GM12873 (cell line): ENCODE measurements around the gene PTPRM.

Experiments
- TF ChIP-seq, protein P1 (sequence below): IDR thresholded peaks from 2 replicates; pipeline ENCODE4 v1.5.1; 2012; ENCODE audit warnings: low read depth, mild to moderate bottlenecking, moderate library complexity, low read length, control low read depth; ENCODE audit not compliant: insufficient read depth; ENCODE audit errors: missing control alignments

PTPRM gene

DNA sequence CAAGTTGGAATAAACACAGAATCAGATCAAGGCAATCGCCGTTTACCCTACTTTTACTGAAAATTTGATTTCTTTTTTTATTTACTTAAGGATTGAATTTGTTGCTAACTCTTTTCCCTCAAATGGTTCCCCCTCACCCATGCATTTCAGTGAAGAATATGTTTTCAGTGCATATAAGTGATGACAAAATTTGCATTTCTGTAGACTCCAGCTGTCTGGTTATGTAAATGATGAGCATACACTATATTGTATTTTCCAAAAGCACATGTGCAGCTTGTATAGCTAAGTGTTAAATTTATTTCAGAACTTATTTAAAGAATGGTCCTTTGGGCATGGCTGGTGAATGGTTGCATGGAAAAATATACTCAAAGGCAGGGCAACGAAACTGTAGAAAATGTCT, 437.7 kb downstream of the PTPRM start:
- TF ChIP-seq, protein P1, sequence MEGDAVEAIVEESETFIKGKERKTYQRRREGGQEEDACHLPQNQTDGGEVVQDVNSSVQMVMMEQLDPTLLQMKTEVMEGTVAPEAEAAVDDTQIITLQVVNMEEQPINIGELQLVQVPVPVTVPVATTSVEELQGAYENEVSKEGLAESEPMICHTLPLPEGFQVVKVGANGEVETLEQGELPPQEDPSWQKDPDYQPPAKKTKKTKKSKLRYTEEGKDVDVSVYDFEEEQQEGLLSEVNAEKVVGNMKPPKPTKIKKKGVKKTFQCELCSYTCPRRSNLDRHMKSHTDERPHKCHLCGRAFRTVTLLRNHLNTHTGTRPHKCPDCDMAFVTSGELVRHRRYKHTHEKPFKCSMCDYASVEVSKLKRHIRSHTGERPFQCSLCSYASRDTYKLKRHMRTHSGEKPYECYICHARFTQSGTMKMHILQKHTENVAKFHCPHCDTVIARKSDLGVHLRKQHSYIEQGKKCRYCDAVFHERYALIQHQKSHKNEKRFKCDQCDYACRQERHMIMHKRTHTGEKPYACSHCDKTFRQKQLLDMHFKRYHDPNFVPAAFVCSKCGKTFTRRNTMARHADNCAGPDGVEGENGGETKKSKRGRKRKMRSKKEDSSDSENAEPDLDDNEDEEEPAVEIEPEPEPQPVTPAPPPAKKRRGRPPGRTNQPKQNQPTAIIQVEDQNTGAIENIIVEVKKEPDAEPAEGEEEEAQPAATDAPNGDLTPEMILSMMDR: no peak

DNA sequence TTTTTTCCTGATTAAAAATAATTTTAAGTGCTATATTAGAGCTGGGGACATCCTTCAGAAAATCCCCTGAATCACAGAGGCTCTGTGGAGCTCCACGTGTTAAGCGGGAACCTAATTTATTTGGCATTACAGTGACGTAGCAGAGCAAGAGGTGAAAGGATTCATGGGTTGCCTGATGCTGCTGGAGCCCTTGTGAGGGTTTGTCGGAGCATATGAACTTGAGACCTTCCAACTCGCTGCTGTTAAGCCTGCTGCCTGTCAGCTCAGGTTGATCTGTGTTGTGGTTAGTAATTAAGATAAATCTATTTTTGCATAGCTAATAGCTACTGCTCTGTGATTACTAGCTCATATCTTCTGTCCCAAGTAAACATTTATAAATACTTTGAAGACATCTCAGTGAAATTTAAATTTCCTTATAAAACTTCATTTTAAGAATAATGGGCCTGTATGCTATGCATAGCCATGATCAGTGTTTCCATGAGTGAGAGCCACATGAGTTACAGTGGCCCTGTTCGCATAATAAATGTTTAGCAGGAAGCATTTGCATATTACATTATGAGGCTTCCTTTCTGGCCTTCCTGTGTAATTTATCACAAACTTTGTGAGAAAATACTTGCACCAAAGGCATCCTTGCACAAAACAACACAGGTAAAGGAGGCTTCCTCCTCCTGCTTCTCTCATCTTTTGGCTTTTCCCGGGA, 438.9 kb downstream of the PTPRM start:
- TF ChIP-seq, protein P1: no peak

DNA sequence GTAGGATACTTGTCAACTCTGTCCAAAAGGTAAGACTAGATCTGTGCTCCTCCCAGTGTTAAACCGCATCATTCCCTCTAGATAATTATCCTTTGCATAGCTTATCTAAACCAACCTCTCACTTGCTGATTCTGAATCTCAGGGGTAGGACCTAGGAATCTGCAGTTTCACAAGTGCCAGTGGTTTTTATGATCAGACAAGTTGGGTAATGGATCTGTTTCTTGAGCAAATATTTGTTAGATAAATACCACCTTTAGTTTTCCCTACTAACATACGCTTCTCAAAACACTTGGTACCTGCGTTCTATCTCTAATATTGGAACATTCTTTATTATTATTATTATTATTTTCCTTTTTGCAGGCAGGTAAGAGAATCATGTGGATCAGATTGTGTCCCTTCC, 439.9 kb downstream of the PTPRM start:
- TF ChIP-seq, protein P1: no peak

DNA sequence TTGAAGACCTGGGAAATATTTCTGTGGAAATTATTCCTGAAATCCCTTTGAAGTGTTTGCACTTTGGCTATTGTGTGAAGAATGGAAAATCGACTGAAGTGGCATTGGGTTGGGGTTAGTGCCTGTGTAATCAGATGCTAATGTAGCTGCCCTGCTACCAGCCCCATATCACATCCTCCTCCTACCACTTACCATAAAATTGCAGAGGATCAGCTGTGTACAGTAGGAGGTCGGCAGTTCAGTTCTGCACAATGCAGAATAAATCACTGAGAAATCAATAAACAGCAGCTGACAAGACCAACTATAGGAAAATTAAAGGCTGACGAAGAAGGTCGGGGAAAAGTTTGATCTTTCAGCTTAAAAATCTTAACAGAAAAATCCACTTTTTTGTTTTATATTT, 440.9 kb downstream of the PTPRM start:
- TF ChIP-seq, protein P1: no peak

DNA sequence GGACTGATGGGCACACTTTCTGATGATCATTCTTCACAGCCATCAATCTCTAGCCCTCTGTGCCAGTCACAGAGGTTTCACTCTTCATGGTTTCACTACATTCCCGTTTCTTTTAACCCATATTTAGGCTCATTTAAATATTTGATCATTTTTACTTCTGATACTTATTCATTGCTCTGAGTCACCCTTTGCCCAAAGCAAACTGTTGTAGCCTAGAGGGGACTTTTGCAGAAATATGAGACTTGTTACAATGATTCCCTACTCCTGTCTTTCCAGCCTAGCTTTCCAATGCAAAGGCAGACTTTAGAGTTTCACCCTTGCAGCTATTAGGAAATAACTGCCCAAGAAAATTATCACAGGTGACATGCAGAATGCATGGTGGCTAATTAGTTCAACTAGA, 444.2 kb downstream of the PTPRM start:
- TF ChIP-seq, protein P1: no peak

DNA sequence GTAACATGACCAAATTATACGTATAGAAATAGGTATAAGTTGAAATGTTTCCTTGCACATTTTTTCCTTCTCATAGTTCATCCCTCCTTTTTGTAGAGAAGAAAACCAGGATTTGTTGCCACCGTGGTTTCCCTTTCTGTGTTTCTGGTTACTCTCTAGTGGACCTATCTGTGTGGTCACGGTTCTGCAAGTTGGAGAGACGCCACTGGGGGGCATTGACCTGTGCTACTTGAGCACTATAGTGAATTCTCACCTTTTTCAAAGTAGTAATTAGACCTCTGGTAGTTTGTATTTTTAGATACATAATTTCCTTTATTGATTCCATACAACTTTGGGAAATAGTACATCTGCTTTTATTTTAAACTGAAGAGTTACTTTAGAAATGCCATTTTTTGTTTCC, 444.8 kb downstream of the PTPRM start:
- TF ChIP-seq, protein P1: no peak

DNA sequence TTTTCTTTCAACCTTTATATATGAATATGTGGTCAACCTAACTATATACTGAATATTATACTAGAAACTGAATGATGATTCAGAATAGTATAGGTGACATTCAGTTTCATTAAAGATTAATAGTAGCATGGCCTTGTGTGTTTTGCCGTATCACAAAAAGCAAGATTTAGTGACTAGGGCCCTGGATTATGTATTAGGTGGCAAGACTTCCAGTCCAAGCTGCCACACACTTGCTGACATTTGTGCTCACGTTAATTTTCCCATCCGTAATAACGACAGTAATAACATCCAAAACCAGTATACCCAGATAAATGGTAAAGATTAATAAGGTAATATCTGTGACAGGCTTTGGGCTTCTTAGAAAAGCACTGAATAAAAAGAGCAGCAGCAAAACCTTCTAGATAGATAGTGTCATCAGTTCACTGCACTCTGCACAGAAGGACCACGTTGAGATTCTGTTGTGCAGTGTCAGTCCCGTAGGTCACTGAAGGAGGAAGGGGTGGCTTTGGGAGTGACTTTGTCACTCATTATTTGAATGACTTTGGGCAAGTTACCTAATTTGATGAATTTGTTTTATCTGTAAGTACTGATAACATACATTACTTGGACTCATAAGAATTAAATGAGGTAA, 451.7 kb downstream of the PTPRM start:
- TF ChIP-seq, protein P1: no peak
